ENCODE results near the gene PKP3. TPM values are rescaled to one million over a fixed set of nuclear protein-coding genes. Genes with fewer than 3 reads are reported as not detected.
A peak's percentile ranks its signal among the peaks of the same experiment; 100 is the strongest.
"Not testable (repeated sequence)": the region's sequence is repeated elsewhere in the genome, so short reads cannot be mapped to it uniquely, and the experiment has no call there.

The PKP3 gene
- total RNA-seq, 1 donor: 0.27 TPM

DNA sequence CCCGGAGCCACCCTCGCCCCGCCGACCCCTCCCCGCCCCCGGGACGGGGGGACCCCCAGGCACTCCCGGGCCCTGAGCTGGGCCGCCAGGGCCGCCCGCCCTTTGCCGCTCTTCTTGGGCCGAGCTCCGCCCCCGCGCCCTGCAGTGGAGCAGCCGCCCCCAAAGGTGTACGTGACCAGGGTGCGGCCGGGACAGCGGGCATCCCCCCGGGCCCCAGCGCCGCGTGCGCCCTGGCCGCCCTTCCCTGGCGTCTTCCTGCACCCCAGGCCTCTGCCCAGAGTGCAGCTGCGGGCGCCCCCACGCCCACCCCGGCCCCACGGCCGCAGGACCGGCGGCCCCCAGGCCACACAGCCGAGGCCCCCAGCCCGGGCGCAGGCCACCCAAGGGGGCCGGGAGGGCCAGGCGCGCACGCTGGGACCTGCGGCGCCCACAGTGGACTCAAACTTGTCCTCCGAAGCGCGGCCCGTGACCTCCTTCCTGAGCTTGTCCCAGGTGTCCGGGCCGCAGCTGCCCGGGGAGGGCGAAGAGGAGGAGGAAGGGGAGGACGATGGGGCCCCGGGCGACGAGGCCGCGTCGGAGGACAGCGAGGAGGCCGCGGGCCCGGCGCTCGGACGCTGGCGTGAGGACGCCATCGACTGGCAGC, 17.4 kb upstream of the PKP3 start:
- no peak for DNase-seq (ENCODE audit: low read depth in 2 of 3, low spot score in 2 of 3)

- no peak for DNase-seq (ENCODE audit: low read depth in 2 of 3, low spot score in 2 of 3)
These were observed 16.7 kb upstream of the PKP3 start for GRCh38 chr11:377174-377865.

GRCh38 chr11:377883-378500, 16.0 kb upstream of the PKP3 start:
- no peak for DNase-seq (ENCODE audit: low read depth in 2 of 3, low spot score in 2 of 3)

DNA sequence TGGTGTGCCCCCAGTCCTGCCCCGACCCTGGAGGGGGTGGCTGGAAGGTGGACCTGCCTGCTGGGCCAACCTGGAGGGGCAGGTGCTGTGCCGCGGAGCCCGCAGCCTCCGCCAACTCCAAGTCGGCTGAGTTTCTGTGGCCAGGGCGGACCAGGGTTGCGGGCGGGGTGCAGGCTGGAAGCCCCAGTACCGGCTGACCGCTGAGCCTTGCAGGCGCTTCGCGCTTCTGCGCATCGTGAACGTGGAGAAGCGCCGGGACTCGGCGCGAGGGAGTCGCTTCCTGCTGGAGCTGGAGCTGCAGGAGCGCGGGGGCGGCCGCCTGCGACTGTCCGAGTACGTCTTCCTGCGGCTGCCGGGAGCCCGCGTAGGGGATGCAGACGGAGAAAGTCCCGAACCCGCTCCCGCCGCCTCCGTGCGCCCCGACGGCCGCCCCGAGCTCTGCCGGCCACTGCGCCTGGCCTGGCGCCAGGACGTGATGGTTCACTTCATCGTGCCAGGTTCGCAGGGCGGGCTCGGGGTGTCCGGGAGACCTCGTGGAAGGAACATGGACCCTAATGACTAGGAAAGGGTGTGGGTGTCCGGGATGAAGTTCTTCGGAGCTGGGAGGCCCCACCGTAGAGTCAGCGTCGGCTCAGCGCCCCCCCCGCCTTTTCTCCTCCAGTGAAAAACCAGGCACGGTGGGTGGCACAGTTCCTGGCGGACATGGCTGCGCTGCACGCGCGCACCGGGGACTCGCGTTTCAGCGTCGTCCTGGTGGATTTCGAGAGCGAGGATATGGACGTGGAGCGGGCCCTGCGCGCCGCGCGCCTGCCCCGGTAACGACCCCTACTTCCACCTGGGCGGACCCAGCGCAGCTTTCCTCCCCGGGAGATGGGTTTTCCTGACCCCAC, 14.6 kb upstream of the PKP3 start:
- DNase-seq (ENCODE audit: low read depth in 2 of 3, low spot score in 2 of 3): no peak

DNA sequence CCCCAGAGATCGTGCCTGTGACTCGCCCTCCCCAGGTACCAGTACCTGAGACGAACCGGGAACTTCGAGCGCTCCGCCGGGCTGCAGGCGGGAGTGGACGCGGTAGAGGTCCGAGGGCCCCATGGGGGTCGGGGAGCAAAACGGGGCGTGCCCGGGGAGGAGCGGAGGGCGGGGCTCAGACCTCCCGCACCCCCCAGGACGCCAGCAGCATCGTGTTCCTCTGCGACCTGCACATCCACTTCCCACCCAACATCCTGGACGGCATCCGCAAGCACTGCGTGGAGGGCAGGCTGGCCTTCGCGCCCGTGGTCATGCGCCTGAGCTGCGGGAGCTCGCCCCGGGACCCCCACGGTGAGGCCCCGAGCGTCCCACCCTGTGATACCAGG, 13.9 kb upstream of the PKP3 start:
- no peak for DNase-seq (ENCODE audit: low read depth in 2 of 3, low spot score in 2 of 3)

- DNase-seq (ENCODE audit: low read depth in 2 of 3, low spot score in 2 of 3): no peak
These were observed 13.5 kb upstream of the PKP3 start for GRCh38 chr11:380491-380890.

- DNase-seq (ENCODE audit: low read depth in 2 of 3, low spot score in 2 of 3): no peak
These were observed 13.0 kb upstream of the PKP3 start for GRCh38 chr11:380996-381395.

DNA sequence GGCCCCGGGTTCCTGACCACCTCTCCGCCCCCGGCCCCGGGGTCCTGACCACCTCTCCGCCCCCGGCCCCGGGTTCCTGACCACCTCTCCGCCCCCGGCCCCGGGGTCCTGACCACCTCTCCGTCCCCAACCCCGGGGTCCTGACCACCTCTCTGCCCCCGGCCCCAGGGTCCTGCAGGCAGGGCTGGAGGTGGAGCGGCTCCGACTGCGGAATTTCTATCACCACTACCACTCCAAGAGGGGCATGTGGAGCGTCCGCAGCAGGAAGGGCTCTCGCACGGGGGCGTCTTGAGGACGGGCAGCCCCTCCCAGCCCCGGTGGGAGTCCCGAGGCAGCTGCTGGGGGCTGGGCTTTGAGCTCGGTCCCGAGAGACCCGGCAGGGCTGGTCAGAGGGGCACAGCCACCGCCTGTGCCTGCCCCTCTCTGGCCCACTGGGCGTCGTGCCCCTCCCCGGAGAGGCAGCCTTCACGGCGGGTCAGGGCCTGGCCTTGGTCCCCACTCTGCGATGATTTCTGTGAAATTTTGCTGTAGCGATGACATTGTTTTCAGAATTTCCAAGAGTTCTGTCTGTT, 12.4 kb upstream of the PKP3 start:
- DNase-seq (ENCODE audit: low read depth in 2 of 3, low spot score in 2 of 3): no peak

DNA sequence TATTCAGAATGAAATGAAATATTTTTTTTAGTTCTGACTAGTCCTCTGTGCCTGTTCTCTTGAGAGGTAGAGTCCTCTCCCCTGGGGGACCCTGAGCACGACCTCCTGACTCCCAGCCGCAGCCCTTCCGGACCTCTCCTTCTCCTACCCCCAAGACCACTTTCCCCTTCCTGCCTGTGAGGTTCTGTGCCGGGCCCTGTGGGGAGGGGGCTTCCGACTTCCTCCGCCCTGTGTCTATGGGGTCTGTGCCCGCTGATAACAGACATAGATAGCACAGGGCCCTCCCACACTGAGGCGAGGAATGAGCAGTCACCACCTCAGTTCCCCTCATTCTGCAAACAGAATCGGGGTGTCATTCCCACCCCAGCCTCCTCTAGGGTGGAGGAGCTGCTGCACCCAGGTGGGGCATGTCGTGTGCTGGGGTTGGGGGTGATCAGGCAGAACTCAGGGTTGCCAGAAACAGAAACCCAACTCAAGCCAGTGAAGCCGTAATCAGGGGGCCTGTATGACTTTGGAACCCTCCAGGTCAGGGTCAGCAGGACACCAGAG, 11.9 kb upstream of the PKP3 start:
- peak in 2 of 3 donors; percentile 28 to 36 for DNase-seq (ENCODE audit: low read depth in 2 of 3, low spot score in 2 of 3)

DNA sequence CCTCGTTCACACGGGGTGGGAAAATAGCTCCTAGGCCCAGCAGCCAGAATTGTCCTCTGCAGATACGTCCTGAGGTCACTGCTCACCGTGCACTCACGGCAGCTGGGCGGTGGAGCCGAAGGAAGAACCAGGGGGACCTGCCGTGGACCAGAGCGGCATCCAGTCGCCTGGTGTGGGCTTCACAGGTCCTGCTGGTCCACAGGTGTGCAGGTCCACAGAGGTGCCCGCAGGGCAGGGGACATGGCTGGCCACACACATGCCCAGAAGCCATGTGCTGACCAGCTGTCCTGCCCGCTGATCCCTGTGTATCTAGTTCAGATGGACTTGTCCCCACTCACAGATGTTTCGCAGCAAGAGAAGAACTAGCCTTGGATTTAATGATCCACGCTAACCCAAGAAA, 10.6 kb upstream of the PKP3 start:
- DNase-seq (ENCODE audit: low read depth in 2 of 3, low spot score in 2 of 3): no peak

GRCh38 chr11:384511-384910, 9.5 kb upstream of the PKP3 start:
- no peak for DNase-seq (ENCODE audit: low read depth in 2 of 3, low spot score in 2 of 3)

DNA sequence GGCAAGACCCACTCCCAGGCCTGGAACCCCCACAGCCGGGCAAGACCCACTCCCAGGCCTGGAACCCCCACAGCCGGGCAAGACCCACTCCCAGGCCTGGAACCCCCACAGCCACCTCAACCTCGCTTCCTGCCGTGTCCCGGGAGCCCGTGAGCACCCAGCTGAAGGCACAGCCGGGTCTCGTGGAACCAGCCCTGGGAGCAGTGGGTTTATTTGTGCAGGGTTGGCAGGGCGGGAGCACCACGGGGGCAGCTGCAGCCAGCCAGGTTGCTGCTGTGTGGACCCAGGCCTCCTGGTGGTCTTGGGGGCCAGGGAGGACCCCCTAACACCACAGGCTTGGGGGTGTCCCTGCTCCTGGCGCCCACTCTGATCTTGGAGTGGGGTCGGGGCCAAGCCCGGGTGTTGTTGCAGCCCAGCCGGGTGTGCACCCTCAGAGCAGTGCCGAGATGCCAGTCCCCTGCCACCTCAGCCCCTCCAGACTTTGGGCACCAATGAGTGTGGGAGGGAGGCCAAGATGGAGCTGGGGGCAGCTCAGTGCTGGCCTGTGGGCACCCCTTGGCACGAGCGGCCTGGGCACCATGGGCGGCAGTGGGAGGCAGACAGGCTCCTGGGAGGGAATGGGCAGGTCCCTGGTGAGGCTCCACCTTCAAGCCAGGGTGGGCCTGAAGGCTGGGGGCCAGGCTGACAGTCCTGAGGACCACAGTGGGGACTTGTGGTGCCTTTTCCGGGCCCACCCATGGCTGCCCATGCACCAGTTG, 8.2 kb upstream of the PKP3 start:
- DNase-seq (ENCODE audit: low read depth in 2 of 3, low spot score in 2 of 3): no peak

DNA sequence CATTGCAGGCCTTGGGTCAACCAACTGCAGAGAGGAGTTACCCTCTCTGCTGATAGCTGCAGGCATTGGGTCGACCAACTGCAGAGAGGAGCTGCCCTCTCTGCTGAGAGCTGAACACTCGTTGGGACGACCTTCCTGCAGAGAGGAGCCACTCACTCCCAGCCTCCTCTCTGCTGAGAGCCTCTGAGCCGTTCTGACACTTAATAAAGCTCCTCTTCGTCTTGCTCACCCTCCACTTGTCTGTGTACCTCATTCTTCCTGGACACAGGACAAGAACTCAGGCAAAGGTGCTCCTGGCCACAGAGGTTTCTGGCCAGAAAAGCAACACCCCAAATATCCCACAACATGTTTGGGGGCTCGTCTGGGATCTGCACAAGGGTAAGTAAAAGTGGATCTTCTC, 7.5 kb upstream of the PKP3 start:
- DNase-seq (ENCODE audit: low read depth in 2 of 3, low spot score in 2 of 3): no peak

DNA sequence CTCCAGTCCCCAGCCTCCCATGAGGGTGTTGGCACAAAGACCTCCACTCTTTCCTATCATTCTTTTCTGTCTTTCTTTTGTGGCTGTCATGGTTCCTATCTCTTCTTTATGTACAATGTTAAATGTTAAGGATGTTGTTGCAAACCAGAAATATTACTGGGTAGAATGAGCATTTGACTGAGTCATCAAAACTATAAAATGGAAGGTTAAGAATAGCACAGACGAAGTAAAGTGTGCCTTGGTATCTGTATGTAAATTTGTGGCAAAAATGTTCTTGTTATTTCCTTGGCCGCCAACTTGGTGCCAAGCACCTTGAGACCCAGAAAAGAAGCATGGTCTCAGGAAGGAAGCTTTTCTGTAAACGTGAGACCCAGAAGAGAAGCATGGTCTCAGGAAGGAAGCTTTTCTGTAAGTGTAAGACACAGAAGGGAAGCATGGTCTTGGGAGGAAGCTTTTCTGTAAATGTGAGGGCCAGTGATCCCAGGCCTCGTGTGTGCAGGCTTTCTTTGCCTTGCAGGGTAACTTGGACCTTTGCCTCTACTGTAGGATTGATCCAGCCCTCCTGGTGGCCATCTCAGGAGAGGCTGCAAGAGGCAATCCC, 6.7 kb upstream of the PKP3 start:
- no peak for DNase-seq (ENCODE audit: low read depth in 2 of 3, low spot score in 2 of 3)

- not testable (repeated sequence) for DNase-seq (ENCODE audit: low read depth in 2 of 3, low spot score in 2 of 3)
These were observed 4.6 kb upstream of the PKP3 start for GRCh38 chr11:389369-389768.

DNA sequence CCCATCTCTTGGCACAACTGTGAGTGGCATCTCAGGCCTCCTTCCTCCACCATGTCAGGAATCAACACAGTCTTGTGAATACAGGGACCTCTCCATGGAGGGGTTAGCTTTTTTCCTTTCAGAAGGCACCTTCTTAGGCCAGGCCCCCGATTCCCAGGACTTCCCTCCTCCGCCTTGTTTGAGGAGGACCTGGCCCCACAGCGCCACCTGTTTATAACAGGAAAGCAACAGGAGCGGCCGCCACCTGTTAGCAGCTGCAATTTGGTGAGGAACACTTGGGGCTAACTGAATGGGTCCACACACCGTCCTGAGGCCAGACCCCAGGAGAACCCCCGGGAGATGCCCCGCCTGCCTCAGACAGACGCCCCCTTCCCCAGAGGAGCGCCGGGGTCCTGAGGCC, 3.8 kb upstream of the PKP3 start:
- DNase-seq (ENCODE audit: low read depth in 2 of 3, low spot score in 2 of 3): no peak

DNA sequence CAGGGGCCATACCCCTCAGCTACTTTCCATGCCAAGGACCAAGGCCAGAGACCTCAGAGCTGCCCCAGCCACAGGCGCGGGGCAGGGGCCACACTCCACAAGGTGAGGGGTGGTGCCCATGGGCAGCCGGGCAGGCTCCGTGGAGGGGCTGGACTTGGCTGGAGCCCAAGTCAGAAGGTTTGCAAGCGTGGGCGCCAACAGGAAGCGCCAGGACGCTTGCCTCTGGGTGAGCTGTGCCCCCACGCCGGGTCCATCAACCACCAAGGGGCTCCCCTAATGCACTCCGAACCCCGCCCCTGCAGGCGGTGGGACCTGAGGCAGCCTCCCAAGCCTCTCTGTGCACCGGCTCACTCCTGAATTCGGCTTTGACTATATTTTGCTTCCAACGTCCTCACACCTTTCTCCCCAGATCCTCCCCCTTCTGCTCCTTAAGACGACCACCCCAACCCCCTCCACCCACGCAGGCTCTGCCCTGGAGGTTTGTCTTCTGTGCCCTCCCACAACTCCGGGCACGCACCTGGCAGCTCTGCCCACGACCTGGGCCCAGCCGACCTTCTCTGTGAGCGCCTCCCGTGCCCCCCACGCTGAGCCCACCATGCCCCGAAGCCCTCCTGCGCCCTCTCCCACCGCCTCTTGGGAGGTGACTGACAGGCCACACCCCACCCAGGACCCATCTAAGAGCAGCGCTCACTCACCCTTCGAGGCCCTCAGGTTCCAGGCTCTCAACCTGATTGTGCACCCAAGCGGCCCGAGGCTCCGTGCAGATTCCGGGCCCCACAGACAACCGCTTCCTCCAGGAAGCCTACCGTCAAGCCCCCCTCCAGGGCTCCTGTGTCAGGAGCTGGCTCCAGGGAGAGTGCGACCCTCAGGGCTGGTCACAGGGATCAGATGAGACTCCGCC, 2.6 kb upstream of the PKP3 start:
- DNase-seq (ENCODE audit: low read depth in 2 of 3, low spot score in 2 of 3): no peak

DNA sequence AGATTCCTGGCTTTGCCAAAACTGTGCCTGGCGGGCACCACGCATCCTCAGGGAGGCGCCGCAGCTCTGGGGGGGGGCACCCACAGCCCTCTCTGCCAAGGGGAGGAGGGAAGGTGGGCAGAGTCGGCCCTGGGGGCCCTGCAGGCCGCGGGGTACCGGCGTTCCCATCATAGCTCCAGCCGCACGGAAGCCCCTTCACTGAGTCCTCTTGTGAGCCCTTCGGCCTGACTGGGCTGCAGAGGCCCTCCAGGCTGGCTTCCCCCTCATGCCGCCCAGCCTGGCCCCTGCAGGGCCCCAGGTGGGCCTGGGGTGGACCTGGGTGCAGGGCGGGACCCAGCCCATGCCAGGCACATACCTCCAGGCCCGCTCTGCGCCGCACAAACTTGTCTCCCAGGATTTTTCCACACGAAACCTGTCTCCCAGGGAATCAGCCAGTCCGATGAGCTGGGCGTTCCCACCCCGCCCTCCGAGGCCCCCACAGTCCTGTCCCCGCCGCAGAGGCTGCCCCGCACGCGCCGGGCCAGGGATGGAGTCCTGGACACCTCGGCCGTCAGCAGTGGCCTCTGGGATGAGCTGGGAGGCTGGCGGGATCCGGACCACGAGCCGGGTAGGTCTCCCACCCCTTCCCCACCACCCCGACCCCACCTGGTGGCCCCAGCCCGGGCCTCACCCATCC, 1.8 kb upstream of the PKP3 start:
- no peak for DNase-seq (ENCODE audit: low read depth in 2 of 3, low spot score in 2 of 3)

Data from hematopoietic multipotent progenitor cell (in vitro differentiated cells).